ENCODE results near the gene DDX24.

DNA sequence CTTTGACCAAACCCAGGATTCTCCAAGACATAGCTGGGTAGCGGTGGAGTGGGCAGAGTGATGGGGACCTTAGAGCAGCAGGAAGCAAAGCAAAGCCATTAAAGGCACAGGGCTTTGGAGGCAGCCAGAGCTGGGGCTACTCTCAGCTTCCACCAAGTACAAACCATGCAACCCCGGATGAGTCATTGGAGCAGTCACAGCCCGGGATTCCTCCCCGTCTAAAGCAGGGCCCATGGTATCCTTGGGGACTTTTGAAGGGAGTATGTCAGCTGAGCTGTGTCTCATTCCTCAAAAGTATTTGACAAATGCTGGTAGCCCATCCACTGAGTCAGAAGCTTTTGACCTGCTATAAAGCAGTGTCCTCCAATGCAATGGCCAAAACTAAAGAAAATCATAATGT lies 19.8 kb upstream of the DDX24 start:
- TF ChIP-seq POLR2A (IDR thresholded peaks at IDR 0.05), result no peak
- TF ChIP-seq EP300 (IDR thresholded peaks at IDR 0.05), result no peak
- TF ChIP-seq, protein P1, sequence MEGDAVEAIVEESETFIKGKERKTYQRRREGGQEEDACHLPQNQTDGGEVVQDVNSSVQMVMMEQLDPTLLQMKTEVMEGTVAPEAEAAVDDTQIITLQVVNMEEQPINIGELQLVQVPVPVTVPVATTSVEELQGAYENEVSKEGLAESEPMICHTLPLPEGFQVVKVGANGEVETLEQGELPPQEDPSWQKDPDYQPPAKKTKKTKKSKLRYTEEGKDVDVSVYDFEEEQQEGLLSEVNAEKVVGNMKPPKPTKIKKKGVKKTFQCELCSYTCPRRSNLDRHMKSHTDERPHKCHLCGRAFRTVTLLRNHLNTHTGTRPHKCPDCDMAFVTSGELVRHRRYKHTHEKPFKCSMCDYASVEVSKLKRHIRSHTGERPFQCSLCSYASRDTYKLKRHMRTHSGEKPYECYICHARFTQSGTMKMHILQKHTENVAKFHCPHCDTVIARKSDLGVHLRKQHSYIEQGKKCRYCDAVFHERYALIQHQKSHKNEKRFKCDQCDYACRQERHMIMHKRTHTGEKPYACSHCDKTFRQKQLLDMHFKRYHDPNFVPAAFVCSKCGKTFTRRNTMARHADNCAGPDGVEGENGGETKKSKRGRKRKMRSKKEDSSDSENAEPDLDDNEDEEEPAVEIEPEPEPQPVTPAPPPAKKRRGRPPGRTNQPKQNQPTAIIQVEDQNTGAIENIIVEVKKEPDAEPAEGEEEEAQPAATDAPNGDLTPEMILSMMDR (IDR thresholded peaks at IDR 0.05), result no peak
- TF ChIP-seq POLR2AphosphoS5 (IDR thresholded peaks at IDR 0.05), result no peak

All from sigmoid colon (tissue), 4 donors.